T47D (cell line): ENCODE measurements around the gene CCDC88A.
A peak's percentile ranks its signal among the peaks of the same experiment; 100 is the strongest.
"Not testable (repeated sequence)": the region's sequence is repeated elsewhere in the genome, so short reads cannot be mapped to it uniquely, and the experiment has no call there.

Experiments
- DNase-seq, 2 experiments: peaks; one replicate each; pipeline versions ENCODE4 v3.0.0 to v3.0.0-alpha.2; 2011 to 2012; ENCODE audit warnings: low read depth in 1 of 2, low spot score in 1 of 2
- JUND ChIP-seq: IDR thresholded peaks from 2 replicates; pipeline ENCODE4 v1.6.1; 2012; ENCODE audit warnings: low read depth
- in situ Hi-C: cut with HindIII; loops from 2 replicates; pipeline ENCODE4 v1.10.0; 2016; ENCODE audit warnings: low sequenced_read_pairs, low pct_unique_long_range_greater_than_20kb

The CCDC88A gene, protein sequence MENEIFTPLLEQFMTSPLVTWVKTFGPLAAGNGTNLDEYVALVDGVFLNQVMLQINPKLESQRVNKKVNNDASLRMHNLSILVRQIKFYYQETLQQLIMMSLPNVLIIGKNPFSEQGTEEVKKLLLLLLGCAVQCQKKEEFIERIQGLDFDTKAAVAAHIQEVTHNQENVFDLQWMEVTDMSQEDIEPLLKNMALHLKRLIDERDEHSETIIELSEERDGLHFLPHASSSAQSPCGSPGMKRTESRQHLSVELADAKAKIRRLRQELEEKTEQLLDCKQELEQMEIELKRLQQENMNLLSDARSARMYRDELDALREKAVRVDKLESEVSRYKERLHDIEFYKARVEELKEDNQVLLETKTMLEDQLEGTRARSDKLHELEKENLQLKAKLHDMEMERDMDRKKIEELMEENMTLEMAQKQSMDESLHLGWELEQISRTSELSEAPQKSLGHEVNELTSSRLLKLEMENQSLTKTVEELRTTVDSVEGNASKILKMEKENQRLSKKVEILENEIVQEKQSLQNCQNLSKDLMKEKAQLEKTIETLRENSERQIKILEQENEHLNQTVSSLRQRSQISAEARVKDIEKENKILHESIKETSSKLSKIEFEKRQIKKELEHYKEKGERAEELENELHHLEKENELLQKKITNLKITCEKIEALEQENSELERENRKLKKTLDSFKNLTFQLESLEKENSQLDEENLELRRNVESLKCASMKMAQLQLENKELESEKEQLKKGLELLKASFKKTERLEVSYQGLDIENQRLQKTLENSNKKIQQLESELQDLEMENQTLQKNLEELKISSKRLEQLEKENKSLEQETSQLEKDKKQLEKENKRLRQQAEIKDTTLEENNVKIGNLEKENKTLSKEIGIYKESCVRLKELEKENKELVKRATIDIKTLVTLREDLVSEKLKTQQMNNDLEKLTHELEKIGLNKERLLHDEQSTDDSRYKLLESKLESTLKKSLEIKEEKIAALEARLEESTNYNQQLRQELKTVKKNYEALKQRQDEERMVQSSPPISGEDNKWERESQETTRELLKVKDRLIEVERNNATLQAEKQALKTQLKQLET (N-terminal part only)

DNA sequence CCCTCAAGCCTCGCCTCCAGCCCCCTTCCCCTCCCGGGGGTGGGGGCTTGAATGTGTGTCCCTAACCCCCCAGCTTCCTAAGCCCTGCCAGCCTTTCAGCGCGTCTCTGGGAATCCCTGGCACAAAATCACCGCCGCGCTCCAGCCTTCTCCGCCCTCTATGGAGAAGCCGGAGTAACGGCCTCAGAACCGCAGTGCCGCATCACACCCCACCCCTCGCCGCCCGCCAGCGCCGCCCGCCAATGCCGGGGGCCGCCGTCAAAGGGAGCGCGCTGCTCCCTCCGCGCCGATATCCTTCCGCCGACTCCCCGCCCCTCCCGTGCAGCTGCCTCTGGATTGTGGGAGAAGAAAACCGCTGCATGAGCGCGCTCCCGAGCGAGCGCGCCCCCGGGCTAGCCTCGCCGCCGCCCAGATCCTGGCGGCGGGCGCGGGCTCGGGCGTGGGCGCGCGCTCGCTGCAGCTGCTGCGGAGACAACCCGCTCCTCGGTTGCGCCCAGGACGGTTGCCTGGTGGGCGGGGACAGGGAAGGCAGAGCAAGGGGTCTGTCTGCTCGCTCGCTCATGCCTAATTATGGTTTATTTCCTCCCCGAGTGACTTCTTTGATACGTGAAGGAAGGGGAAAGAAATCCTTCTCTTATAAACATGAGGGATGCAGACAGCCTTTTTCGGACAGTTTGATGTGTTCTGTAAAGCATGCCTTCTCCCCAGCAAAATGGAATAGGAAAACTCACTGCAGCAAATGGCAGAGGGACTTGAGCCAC, at the start of gene CCDC88A:
CCDC88A (minus strand) TSS at position 178 of the 760 bp plus-strand sequence. CDS start 777 bp downstream, outside the sequence.
- peak; percentile 56 to 89 for DNase-seq
- in situ Hi-C loops, result no loop called here
- no peak for TF ChIP-seq JUND

DNA sequence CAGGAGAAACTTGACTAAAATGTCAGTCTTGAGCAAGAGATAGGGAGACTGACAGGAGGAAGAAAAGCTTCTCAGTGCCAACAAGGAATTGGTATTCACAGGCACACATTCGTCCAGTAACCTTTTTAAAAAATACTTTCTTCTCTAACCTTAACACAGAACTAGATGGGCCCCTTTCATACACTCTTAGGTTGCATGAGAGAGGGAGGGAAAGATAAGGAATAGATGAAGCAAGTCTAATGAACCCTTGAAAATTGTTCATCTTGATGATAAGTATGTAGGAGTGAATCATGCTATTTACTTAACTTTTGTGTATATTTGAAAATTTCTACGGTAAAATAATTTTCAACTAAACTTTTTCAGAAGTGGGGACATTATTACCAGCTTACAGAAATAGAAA, 42.0 kb upstream of the CCDC88A start:
- no peak for DNase-seq
- TF ChIP-seq JUND, result no peak
- in situ Hi-C loops, result no loop called here

DNA sequence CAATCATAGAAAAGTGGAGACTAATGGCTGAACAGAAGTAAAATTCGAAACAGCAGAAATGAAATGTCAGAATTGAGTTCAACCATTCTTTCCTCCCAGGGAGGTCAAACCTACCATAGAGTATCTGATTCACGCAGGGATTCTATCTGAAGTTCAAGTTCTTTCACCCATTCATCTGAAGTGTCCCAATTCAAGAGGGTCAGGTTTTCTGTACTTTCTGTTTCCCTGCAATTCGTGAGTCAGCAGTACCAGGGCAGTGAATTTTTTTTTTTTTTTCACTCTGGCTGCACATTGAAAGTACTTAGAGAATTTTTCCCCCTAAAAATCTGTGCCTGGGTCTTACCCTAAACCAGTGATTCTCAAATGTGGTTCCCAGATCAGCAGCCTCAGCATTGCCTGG, 40.9 kb upstream of the CCDC88A start:
- no peak for DNase-seq
- in situ Hi-C loops, result no loop called here
- no peak for TF ChIP-seq JUND

DNA sequence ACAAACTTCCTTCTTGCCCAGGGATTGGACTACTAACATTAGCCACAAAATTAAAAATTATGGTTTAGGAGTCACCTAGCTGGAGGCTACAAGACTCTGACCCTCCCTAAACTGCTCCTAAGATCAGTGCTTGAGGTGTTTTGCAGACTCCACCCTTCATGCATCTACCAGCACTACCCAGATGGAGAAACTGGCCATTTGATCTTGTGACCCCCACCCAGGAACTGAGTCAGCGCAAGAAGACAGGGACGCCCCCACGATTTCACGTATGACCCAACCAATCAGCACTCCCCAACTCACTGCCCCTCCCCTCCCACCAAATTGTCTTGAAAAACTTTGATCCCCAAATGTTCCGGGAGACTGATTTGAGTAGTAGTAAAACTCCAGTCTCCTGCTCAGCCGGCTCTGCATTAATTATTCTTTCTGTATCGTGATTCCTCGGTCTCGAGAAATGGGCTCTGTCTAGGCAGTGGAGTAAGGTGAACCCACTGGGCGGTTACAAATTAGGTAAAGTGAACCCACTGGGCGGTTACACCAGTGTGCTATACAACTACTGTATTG, 40.1 kb upstream of the CCDC88A start:
- no peak for TF ChIP-seq JUND
- DNase-seq, result no peak
- in situ Hi-C loops, result no loop called here

DNA sequence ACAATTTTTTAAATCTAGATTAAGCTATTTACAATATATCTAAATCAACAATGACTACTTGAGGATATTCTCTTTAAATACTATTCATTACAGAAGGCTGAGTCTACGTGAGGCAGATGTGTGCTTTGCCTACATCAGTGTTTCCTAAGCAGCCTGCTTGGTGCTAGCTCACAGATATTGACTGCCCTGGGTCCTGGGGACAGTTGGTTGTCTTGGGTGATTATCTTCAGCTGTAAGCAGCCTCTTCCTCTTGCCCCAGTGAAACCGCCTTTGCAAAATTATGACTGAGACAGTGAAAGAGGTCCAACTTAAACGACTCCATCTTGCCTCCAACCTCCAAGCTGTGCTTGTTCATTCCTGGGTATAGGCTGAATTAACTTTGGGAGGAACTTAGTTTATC, 39.6 kb upstream of the CCDC88A start:
- in situ Hi-C loops, result no loop called here
- DNase-seq, result no peak
- no peak for TF ChIP-seq JUND

DNA sequence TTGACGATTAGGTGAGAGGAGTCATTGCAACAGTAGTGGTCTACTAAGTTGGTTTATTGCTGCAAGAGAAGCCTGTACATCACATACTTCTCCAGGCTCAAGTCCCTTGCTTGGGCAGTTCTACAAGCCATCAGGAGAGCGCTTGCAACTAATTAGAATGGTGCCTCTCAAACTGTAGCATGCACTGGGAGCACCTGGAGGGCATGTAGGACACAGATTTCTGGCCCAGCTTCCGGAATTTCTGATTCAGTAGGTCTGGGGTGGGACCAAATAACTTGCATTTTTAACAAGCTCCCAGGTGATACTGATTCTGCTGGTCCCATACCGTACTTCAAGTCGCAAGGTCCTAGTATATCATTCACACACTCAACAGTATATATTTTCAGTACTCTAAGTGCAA, 34.5 kb upstream of the CCDC88A start:
- no peak for DNase-seq
- no peak for TF ChIP-seq JUND
- in situ Hi-C loops, result no loop called here

DNA sequence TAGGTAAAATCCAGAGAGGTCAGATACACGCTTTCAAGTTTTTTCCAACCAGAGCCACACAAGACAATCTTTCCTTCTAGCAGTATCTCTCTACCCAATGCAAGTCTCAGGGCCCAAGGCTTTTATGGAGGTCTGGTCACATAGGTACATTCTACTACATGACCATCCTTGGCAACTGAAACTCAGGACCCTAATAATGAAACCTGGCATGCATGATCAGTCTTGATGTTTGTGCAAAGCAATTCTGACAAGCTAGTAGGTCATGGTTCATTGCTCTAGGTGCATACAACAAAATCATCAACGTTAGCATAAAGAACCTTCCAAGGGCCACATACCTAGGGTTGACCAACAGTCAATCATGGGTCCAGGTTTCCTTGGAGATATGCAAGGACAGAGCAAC, 33.2 kb upstream of the CCDC88A start:
- no peak for TF ChIP-seq JUND
- in situ Hi-C loops, result no loop called here

DNA sequence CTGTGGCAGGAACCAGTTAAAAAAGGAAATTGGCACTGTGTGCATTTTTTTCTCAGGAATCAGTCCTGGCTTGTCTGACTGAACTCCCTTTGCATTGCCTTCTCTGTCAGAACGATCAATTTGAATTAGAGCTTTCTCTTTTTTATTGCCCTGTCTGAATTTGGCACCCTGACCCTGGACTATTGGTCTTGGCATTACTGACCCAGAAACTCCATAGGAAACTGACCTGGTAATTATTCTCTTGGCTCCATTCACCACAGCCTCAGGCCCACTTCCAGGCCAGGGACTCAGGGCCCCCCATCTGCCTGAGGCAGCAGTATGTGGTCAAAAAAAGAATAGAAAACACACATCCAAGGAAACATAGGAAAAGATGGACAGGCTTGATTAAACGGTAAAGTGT, 32.0 kb upstream of the CCDC88A start:
- peak in 1 of 2 experiments; percentile 3 for DNase-seq

More for the DNA sequence above, 33.2 kb upstream of the CCDC88A start:
- DNase-seq, result no peak

DNA sequence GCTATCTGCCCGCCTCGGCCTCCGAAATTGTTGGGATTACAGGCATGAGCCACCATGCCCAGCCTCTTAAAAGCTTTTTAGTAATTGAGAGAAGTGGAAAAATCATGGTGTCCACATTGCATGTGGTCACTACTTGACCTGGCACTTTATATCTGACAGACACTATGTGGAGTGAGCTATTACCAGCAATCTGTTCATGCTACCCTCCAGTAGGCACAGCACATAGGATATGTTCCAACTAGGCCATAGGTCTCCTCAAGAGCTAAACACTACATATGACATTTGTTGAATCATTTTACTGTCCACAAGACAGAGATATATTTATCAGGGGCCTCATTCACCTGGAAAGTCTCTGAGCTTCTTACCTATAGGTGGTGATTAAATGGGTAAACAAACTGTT, 30.4 kb upstream of the CCDC88A start:
- DNase-seq, in situ Hi-C loops: not testable (repeated sequence)

More for the DNA sequence above, 32.0 kb upstream of the CCDC88A start:
- TF ChIP-seq JUND, result no peak
- in situ Hi-C loops, result no loop called here

DNA sequence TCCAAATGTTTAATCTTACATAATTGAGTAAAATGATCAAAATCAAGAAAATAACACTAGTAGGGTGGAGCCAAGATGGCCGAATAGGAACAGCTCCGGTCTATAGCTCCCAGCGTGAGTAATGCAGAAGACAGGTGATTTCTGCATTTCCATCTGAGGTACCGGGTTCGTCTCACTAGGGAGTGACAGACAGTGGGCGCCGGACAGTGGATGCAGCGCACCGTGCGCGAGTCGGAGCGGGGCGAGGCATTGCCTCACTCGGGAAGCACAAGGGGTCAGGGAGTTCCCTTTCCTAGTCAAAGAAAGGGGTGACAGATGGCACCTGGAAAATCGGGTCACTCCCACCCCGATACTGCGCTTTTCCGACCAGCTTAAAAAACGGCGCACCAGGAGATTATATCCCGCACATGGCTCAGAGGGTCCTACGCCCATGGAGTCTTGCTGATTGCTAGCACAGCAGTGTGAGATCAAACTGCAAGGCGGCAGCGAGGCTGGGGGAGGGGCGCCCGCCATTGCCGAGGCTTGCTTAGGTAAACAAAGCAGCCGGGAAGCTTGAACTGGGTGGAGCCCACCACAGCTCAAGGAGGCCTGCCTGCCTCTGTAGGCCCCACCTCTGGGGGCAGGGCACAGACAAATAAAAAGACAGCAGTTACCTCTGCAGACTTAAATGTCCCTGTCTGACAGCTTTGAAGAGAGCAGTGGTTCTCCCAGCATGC, 22.5 kb upstream of the CCDC88A start:
- DNase-seq, in situ Hi-C loops: not testable (repeated sequence)

DNA sequence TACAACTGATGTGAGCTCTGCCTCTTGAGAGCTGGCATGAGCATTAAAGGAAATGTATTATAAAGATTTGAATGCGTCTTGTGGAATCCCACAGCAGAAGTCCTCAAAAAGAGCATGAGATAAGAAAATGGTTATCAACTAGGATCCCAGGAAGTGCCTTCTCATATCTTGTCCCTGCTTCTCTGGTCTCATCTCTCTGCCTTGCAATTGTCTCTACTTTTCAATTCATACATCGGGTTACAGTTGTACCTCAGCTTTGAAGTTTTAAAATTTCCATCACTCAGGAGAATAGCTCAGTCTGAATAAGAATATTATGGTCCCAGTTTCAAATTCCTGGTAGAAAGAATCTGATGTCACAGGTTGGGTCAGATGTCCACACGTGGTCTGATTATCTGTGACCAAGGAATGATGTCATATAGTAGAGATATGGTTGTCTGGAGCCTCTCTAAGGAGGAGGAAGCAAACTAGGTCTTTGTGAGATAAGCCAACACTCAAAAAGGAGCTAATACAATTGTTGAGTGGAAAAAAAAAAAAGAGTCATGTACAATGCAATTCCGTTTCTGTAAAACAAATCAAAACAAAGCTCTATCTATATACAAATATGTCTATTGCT, 21.7 kb upstream of the CCDC88A start:
- in situ Hi-C loops, result no loop called here
- DNase-seq, result no peak
- no peak for TF ChIP-seq JUND
